HG03378 (cell line): Measurements from ENCODE around the gene CREM.

Source experiments
- ATAC-seq: cut with Tn5 transposase; IDR thresholded peaks from one replicate; pipeline ENCODE4 v1.9.1; 2021; ENCODE audit warnings: mild to moderate bottlenecking, moderate library complexity; ENCODE audit not compliant: unreplicated experiment

The CREM gene

DNA sequence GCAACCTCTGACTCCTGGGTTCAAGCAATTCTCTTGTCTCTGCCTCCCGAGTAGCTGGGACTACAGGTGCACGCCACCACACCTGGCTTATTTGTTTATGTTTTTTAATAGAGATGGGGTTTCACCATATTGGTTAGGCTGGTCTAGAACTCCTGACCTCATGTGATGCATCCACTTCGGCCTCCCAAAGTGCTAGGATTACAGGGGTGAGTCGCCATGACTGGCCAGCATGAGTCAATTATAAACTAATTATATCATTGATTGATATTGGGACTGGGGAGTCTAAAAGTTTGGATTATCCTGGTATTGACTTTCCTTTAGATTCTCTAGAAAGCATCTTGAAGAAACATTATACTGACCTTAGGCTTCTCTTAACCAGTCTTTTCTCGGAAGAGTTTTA is 135.8 kb downstream of the CREM start:
- ATAC-seq: no peak
